ENCODE data around the gene ACER3.

DNA sequence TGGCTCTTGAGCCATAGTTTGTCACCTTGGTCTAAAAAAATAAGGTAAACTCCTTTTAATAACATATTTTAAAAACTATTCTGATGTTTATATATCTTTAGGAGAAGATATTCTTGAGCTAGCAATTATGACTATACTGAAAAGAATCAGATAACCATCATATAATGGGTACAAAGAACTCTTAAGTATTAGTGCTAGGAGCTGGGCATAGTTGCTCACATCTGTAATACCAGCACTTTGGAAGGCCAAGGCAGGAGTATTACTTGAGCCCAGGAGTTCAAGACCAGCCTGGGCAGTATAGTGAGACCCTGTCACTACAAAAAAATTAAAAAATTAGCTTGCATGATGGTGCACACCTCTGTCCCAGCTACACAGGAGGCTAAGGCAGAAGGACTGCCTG is 119.5 kb downstream of the ACER3 start:
- TF ChIP-seq, protein P1, sequence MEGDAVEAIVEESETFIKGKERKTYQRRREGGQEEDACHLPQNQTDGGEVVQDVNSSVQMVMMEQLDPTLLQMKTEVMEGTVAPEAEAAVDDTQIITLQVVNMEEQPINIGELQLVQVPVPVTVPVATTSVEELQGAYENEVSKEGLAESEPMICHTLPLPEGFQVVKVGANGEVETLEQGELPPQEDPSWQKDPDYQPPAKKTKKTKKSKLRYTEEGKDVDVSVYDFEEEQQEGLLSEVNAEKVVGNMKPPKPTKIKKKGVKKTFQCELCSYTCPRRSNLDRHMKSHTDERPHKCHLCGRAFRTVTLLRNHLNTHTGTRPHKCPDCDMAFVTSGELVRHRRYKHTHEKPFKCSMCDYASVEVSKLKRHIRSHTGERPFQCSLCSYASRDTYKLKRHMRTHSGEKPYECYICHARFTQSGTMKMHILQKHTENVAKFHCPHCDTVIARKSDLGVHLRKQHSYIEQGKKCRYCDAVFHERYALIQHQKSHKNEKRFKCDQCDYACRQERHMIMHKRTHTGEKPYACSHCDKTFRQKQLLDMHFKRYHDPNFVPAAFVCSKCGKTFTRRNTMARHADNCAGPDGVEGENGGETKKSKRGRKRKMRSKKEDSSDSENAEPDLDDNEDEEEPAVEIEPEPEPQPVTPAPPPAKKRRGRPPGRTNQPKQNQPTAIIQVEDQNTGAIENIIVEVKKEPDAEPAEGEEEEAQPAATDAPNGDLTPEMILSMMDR (IDR thresholded peaks at IDR 0.05), result no peak
- no peak for TF ChIP-seq POLR2A (IDR thresholded peaks at IDR 0.05)
